Stimulated activated CD8-positive, alpha-beta memory T cell treated with anti-CD3 and anti-CD28 coated beads, Interleukin-7, amount 100 ng/mL, for 1 hour (primary cell): ENCODE data around the gene PIK3R4.

Experiments
- DNase-seq, 2 donors: peaks; one replicate each; pipeline ENCODE4 v3.0.0-alpha.2; 2020; ENCODE audit warnings: low read depth in 2 of 2

The PIK3R4 gene

DNA sequence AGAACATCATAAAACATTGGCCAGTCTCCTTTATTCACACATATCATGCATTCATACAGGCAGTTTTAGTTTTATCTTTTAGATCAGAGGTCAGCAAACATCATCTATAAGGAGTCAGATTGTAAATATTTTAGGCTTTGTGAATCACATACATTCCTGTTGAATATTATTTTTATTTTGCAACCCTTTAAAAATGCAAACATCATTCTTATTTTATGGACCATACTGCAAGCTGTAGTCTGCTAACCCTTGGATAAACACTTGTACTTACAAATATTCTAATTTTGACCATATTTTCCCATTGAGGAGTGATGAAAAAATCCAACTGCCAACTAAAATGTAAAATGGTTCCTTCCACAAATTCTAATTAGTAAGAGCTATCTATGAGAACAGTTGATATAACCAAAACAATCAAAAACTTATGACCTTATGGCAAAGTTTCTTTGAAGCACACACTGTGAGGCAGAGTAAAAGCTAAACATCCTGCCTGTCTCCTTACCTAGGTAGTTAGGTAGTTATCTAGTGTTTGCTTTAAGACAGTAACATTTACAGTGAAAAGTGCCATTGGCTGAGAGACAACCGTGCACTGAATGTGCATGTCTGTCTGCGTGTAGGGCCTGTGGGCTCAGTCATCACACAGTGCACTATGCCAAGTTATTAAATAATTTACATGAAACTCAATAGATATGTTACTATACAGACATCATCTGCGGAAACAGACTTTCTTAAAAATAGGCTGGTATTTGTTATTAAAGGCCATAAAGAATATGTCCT, 57.7 kb downstream of the PIK3R4 start:
- no peak for DNase-seq

- DNase-seq: no peak
Measured at GRCh38 chr3:130688015-130688688, 58.5 kb downstream of the PIK3R4 start.

GRCh38 chr3:130687327-130687726, 59.3 kb downstream of the PIK3R4 start:
- DNase-seq: no peak

DNA sequence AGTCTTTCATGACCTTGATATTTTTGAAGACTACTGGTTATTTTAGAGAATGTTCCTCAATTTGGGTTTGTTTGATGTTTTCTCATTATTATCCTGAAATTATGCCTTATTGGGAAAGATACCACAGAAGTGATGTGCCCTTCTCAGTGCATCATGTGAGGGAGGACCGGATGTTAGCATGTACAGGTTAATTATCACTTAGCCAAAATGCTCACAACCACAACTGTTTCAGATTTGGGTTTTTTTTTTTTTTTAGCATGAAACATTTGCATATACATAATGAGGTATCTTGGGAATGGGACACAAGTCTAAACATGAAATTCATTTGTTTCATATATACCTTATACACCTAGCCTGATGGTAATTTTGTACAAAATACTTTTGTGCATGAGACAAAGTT, 59.8 kb downstream of the PIK3R4 start:
- no peak for DNase-seq

DNA sequence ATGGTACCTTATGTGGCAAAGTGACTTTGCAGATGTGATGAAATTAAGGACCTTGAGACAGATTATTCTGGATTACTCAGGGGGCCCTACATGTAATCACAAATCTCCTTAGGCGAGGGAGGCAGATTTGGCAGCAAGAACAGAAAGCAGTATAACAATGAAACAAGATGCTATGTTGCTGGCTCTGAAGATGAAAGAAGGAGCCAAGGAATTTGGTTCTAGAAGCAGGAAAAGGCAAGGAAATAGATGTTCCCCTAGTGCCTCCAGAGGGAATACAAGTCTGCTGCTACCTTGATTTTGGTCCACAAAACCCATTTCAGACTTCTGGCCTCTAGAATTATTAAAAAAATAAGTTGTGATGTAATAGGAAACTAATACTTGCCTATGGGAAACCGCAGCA, 64.5 kb downstream of the PIK3R4 start:
- no peak for DNase-seq

- no peak for DNase-seq
Measured at GRCh38 chr3:130679218-130679617, 67.4 kb downstream of the PIK3R4 start.

GRCh38 chr3:130677343-130677742, 69.3 kb downstream of the PIK3R4 start:
- no peak for DNase-seq

GRCh38 chr3:130671545-130672312, 74.9 kb downstream of the PIK3R4 start:
- no peak for DNase-seq

DNA sequence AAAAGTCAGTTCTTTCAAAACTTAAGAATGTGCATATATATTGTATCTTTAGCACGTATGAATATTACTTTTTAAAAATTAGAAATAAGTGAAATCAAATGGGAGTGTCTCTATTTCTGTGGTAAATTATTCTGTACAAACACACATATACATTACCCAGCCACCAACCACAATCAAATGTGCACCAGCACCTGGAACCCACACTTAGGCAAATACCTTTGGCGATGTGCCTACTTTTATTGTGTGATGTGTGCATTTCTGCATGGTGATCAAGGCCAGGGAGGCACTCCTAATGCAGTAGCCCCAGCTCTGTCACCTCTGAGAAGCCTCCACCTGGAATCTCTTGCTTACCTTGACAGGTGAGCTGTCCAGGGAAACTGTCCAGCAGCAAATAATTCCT, 76.9 kb downstream of the PIK3R4 start:
- DNase-seq: no peak

- DNase-seq: no peak
Measured at GRCh38 chr3:130663092-130663491, 83.5 kb downstream of the PIK3R4 start.

GRCh38 chr3:130662501-130662996, 84.1 kb downstream of the PIK3R4 start:
- DNase-seq: no peak

- no peak for DNase-seq
Measured at GRCh38 chr3:130661140-130661891, 85.3 kb downstream of the PIK3R4 start.

GRCh38 chr3:130659911-130660310, 86.7 kb downstream of the PIK3R4 start:
- no peak for DNase-seq

- DNase-seq: no peak
Measured at GRCh38 chr3:130658678-130659077, 88.0 kb downstream of the PIK3R4 start.

DNA sequence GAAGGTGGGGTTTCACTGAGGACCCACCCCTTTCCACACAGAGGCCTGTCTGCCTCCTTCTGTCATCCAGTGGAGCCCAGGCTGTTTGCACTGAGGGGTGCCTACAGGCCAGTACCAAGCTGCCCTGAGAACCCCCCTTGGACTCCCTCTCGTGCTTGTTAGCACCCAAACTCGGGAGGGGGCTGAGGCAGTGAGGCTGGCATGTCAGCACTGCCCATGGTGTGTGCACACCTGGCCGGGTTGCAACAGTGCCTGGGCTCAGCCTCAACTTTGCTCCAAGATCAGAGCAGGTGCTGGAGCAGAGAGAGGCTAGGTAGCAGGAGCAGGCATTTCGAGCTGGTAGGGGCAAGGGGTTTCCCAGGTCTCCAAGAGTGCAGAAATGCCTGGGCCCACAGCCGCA, 90.0 kb downstream of the PIK3R4 start:
- DNase-seq: no peak

GRCh38 chr3:130654921-130655320, 91.7 kb downstream of the PIK3R4 start:
- no peak for DNase-seq

GRCh38 chr3:130654091-130654490, 92.5 kb downstream of the PIK3R4 start:
- no peak for DNase-seq

- no peak for DNase-seq
Measured at GRCh38 chr3:130649061-130649654, 97.5 kb downstream of the PIK3R4 start.

GRCh38 chr3:130648293-130648692, 98.3 kb downstream of the PIK3R4 start:
- no peak for DNase-seq

- DNase-seq: no peak
Measured at GRCh38 chr3:130645261-130645660, 101.4 kb downstream of the PIK3R4 start.

DNA sequence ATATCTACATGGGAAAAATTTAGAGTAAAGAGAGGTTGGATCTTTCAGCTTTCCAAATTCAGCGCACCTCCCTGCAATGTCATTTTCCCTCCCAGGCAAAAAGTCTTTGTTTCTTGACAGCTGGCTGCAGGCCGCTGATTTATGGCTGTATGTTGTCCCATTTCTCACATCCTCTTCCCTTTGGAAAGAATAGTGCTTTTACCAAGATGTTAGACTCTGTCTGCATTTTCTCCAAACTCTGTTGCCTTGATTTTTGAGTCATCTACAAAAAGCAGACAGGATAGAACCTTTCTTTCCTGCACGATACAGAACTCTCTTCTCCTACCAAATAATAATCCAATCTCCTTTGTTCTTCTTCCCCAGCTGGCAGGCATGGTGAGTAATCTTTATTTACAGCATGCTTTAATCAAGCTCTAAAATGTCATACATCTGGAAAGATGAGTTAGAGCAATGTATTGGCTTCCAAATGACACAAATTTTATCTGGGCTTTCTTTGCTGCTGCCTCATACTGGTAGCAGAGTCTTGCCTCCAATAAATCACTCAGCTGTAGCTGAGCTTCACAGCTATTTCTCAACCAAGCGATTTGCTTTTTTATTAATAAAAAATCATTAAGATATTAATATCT, 101.9 kb downstream of the PIK3R4 start:
- no peak for DNase-seq
